Body of pancreas (tissue), 4 donors: ENCODE measurements around the gene TUFM.

Experiments
- POLR2A ChIP-seq, 3 donors: fragments of 450-650 bp; IDR thresholded peaks; one replicate each; pipeline ENCODE4 v1.6.1; 2016; ENCODE audit warnings: antibody characterized with exemption in 3 of 3, mild to moderate bottlenecking in 2 of 3
- TF ChIP-seq, protein P1 (sequence below), 7 experiments: fragments of 450-650 bp in 4 of 7; fragments of 200-600 bp in 3 of 7; sonication (generic) in 3 of 7; IDR thresholded peaks; one replicate each; pipeline ENCODE4 v1.5.1; 2016 to 2019; ENCODE audit warnings: antibody characterized with exemption in 7 of 7

- TF ChIP-seq, protein P1, sequence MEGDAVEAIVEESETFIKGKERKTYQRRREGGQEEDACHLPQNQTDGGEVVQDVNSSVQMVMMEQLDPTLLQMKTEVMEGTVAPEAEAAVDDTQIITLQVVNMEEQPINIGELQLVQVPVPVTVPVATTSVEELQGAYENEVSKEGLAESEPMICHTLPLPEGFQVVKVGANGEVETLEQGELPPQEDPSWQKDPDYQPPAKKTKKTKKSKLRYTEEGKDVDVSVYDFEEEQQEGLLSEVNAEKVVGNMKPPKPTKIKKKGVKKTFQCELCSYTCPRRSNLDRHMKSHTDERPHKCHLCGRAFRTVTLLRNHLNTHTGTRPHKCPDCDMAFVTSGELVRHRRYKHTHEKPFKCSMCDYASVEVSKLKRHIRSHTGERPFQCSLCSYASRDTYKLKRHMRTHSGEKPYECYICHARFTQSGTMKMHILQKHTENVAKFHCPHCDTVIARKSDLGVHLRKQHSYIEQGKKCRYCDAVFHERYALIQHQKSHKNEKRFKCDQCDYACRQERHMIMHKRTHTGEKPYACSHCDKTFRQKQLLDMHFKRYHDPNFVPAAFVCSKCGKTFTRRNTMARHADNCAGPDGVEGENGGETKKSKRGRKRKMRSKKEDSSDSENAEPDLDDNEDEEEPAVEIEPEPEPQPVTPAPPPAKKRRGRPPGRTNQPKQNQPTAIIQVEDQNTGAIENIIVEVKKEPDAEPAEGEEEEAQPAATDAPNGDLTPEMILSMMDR (IDR thresholded peaks at IDR 0.05) = no peak
- TF ChIP-seq POLR2A (IDR thresholded peaks at IDR 0.05) = no peak
Measured at GRCh38 chr16:28866454-28866804, 20.3 kb upstream of the TUFM start.
